WERI-Rb-1 (cell line): ENCODE measurements around the gene RNF166.

Experiments used
- DNase-seq: peaks from one replicate; pipeline ENCODE4 v3.0.0-alpha.2; 2020
- H3K27ac ChIP-seq: fragments of 250-450 bp; sonication (Bioruptor Pico); 2 replicates; pipeline ENCODE4 v1.5.1; 2020; ENCODE audit warnings: mild to moderate bottlenecking, moderate library complexity
- H3K27me3 ChIP-seq: fragments of 250-450 bp; sonication (Bioruptor Pico); 2 replicates; pipeline ENCODE4 v1.5.1; 2021; ENCODE audit warnings: mild to moderate bottlenecking, low read depth, moderate library complexity; ENCODE audit not compliant: insufficient read depth, severe bottlenecking
- H3K36me3 ChIP-seq: fragments of 250-450 bp; sonication (Bioruptor Pico); 2 replicates; pipeline ENCODE4 v1.5.1; 2020; ENCODE audit warnings: mild to moderate bottlenecking, moderate library complexity
- H3K4me3 ChIP-seq: 2 replicates; pipeline ENCODE4 v1.5.1; 2011; ENCODE audit warnings: low read depth, mild to moderate bottlenecking, control low read depth, low read length
- H3K9me3 ChIP-seq: fragments of 250-450 bp; sonication (Bioruptor Pico); 2 replicates; pipeline ENCODE4 v1.5.1; 2021; ENCODE audit warnings: mild to moderate bottlenecking, moderate library complexity; ENCODE audit not compliant: severe bottlenecking
- TF ChIP-seq, protein P1 (sequence below): IDR thresholded peaks from 2 replicates; pipeline ENCODE4 v1.5.1; 2011; ENCODE audit warnings: low read depth, mild to moderate bottlenecking, control low read depth, inconsistent platforms, low read length

Gene RNF166

GRCh38 chr16:88706229-88706964 lies at the start of gene RNF166, which contains the start of gene CTU2:
Gene RNF166, minus strand, starts transcription at chr16:88706408. Its CDS starts 83 bp downstream, at chr16:88706325.
Gene CTU2, plus strand, starts transcription at chr16:88706503. Its CDS starts 28 bp downstream, at chr16:88706531.
- DNase-seq = peak; percentile 71
- TF ChIP-seq, protein P1, sequence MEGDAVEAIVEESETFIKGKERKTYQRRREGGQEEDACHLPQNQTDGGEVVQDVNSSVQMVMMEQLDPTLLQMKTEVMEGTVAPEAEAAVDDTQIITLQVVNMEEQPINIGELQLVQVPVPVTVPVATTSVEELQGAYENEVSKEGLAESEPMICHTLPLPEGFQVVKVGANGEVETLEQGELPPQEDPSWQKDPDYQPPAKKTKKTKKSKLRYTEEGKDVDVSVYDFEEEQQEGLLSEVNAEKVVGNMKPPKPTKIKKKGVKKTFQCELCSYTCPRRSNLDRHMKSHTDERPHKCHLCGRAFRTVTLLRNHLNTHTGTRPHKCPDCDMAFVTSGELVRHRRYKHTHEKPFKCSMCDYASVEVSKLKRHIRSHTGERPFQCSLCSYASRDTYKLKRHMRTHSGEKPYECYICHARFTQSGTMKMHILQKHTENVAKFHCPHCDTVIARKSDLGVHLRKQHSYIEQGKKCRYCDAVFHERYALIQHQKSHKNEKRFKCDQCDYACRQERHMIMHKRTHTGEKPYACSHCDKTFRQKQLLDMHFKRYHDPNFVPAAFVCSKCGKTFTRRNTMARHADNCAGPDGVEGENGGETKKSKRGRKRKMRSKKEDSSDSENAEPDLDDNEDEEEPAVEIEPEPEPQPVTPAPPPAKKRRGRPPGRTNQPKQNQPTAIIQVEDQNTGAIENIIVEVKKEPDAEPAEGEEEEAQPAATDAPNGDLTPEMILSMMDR = no peak
- Histone ChIP-seq H3K27me3 (no peaks in the 10 kb centered on the region), H3K9me3 (no peaks in the 10 kb centered on the region), H3K27ac (peak within 1 kb of the TSS; percentile 52; the same call in 1 of the 2 replicates), H3K36me3 (no peaks in the 10 kb centered on the region), H3K4me3 (peak within 1 kb of the TSS; percentile 62)

- TF ChIP-seq, protein P1 = peak; percentile 36
- Histone ChIP-seq H3K9me3 (no peaks in the 10 kb centered on the region), H3K36me3 (no peaks in the 10 kb centered on the region), H3K27me3 (no peaks in the 10 kb centered on the region), H3K4me3 (no peak overlapping the region), H3K27ac (no peak overlapping the region)
- DNase-seq = peak; percentile 31
These were observed 48.9 kb upstream of the RNF166 start for GRCh38 chr16:88754912-88755744.

DNA sequence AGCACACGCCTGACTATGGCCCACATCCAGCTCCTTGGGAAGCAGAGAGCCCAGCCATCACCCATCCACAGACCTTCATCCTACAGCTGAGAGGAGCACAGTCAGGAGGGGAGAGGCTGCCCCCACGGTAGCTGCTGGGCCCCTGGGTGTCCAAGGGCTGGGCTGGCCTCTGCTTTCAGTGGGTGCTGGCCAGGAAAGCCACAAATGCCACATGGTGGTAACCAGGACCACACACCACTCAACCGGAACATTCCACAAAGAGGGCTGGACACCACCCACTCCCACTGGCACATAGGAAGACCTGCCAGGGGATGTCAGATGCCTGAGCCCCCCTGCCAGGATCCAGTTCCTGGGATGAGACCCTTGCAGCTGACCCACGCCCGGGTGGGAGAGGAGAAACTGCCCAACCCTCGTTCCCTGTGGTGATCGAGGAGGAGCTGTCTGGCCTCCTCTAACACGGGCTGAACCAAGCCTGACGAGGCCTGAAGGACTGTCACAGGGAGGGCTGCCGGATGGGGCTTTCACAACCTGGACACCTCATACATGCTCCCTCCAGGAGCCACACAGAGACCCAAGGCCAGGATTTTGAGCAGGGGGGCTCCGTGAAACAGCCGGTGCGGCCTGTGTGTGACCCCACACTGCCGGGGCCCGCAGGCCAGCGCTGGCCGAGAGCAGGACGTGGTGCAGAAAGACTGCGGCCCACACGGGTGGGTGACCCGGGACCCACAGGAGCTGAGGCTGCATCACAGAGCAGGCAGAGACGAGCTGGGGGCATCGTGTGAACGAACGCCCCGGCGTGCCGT lies 48.1 kb upstream of the RNF166 start:
- H3K9me3 ChIP-seq = no peaks in the 10 kb centered on the region
- no peaks in the 10 kb centered on the region for H3K27me3 ChIP-seq
- no peak overlapping the region for H3K4me3 ChIP-seq
- TF ChIP-seq, protein P1 = no peak
- H3K36me3 ChIP-seq = no peaks in the 10 kb centered on the region
- no peak for DNase-seq
- H3K27ac ChIP-seq = no peak overlapping the region

DNA sequence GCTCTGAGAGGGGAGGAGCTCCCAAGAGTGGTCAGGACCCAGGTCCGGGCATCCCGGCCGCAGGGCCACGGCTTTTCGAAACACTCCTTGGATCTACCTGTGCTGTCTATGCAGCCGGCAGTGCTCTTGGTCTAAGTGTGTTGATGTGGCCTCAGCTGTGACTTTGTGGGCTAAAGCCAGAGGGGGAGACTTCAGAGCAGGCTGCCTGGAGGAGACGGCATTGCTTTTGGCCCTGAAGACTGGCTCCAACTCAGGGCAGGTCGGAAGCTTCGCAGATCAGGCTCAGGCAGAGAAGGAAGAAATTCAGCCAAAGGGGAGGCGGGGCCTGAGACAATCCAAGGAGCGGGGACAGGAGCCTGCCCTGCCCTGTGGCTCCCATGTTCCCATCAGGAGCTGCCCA lies 47.4 kb upstream of the RNF166 start:
- TF ChIP-seq, protein P1 = no peak
- Histone ChIP-seq H3K4me3 (no peak overlapping the region), H3K27ac (no peak overlapping the region), H3K27me3 (no peaks in the 10 kb centered on the region), H3K9me3 (no peaks in the 10 kb centered on the region), H3K36me3 (no peaks in the 10 kb centered on the region)
- no peak for DNase-seq

DNA sequence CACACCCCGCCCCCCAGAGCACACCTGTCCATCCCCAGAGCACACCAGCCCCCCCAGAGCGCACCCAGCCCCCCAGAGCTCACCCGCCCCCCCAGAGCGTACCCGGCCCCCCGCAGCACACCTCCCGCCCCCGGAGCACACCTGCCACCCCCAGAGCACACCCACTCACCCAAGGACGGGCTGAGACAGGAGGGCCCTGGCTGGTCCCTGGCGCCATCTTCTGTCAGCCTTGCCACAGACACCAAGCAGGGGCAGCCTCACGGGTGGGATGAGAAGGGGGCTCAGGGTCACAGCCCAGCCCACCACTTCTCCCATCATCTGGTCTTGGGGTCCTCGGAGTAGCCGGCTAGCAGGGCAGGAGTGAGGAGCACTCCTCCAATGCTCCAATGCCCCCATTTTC lies 47.0 kb upstream of the RNF166 start:
- Histone ChIP-seq H3K4me3 (no peak overlapping the region), H3K27ac (no peak overlapping the region), H3K27me3 (no peaks in the 10 kb centered on the region), H3K36me3 (no peaks in the 10 kb centered on the region), H3K9me3 (no peaks in the 10 kb centered on the region)
- TF ChIP-seq, protein P1 = no peak
- no peak for DNase-seq
